ENCODE results near the gene VKORC1.
"Not testable (repeated sequence)": the region's sequence is repeated elsewhere in the genome, so short reads cannot be mapped to it uniquely, and the experiment has no call there.

Gene VKORC1

GRCh38 chr16:31106509-31107464 is 12.2 kb upstream of the VKORC1 start:
- no peak for DNase-seq

- DNase-seq = peak; percentile 80
Measured at GRCh38 chr16:31105677-31106213, 11.1 kb upstream of the VKORC1 start.

- DNase-seq = not testable (repeated sequence)
Measured at GRCh38 chr16:31100876-31101641, 6.5 kb upstream of the VKORC1 start.

GRCh38 chr16:31099860-31100638 is 5.5 kb upstream of the VKORC1 start:
- DNase-seq = no peak

GRCh38 chr16:31094088-31094423 is 541 bp downstream of the VKORC1 start:
- no peak for DNase-seq

- no peak for DNase-seq
Measured at GRCh38 chr16:31093132-31093703, 1.4 kb downstream of the VKORC1 start.

- DNase-seq = no peak
Measured at GRCh38 chr16:31092330-31092729, 2.3 kb downstream of the VKORC1 start.

- DNase-seq = no peak
Measured at GRCh38 chr16:31090540-31090939, 4.1 kb downstream of the VKORC1 start.

- no peak for DNase-seq
Measured at GRCh38 chr16:31089199-31089598, 5.4 kb downstream of the VKORC1 start.

GRCh38 chr16:31088459-31089183 is 6.0 kb downstream of the VKORC1 start, which contains the start of gene PRSS53:
Gene PRSS53, minus strand, starts transcription at chr16:31088943. Its CDS starts 134 bp downstream, at chr16:31088809.
- DNase-seq = no peak

- DNase-seq = no peak
Measured at GRCh38 chr16:31087971-31088370, 6.6 kb downstream of the VKORC1 start.

GRCh38 chr16:31087481-31087880 is 7.1 kb downstream of the VKORC1 start:
- no peak for DNase-seq

GRCh38 chr16:31086629-31086906 is 8.0 kb downstream of the VKORC1 start:
- DNase-seq = no peak

GRCh38 chr16:31085873-31086628 is 8.5 kb downstream of the VKORC1 start:
- no peak for DNase-seq

GRCh38 chr16:31085411-31085810 is 9.2 kb downstream of the VKORC1 start:
- no peak for DNase-seq

- no peak for DNase-seq
Measured at GRCh38 chr16:31084584-31085302, 9.9 kb downstream of the VKORC1 start.

GRCh38 chr16:31083981-31084380 is 10.6 kb downstream of the VKORC1 start:
- no peak for DNase-seq

GRCh38 chr16:31083556-31083955 is 11.0 kb downstream of the VKORC1 start:
- no peak for DNase-seq

- no peak for DNase-seq
Measured at GRCh38 chr16:31083081-31083480, 11.5 kb downstream of the VKORC1 start.

GRCh38 chr16:31082368-31083045 is 12.1 kb downstream of the VKORC1 start:
- DNase-seq = no peak

Data from CD4-positive, alpha-beta T cell treated with Interleukin-6 for 4 hours (primary cell).